GM19351 (cell line): ENCODE data around the gene PRR33.

Experiments
- ATAC-seq: cut with Tn5 transposase; IDR thresholded peaks from one replicate; pipeline ENCODE4 v1.9.1; 2021; ENCODE audit warnings: mild to moderate bottlenecking, moderate library complexity; ENCODE audit not compliant: unreplicated experiment

Gene PRR33

GRCh38 chr11:1928470-1928890 is 36.8 kb upstream of the PRR33 start:
- no peak for ATAC-seq

GRCh38 chr11:1927848-1928469 is 36.3 kb upstream of the PRR33 start:
- ATAC-seq = no peak

- no peak for ATAC-seq
These were observed 35.5 kb upstream of the PRR33 start for GRCh38 chr11:1927026-1927847.

- no peak for ATAC-seq
These were observed 34.7 kb upstream of the PRR33 start for GRCh38 chr11:1926156-1927025.

- ATAC-seq = no peak
These were observed 33.9 kb upstream of the PRR33 start for GRCh38 chr11:1925373-1926155.

GRCh38 chr11:1924646-1925372 is 33.1 kb upstream of the PRR33 start:
- no peak for ATAC-seq

- no peak for ATAC-seq
These were observed 32.5 kb upstream of the PRR33 start for GRCh38 chr11:1924181-1924580.

GRCh38 chr11:1923201-1923956 is 31.7 kb upstream of the PRR33 start:
- no peak for ATAC-seq

- no peak for ATAC-seq
These were observed 30.9 kb upstream of the PRR33 start for GRCh38 chr11:1922481-1923081.

- no peak for ATAC-seq
These were observed 30.0 kb upstream of the PRR33 start for GRCh38 chr11:1921574-1922141.

- no peak for ATAC-seq
These were observed 29.3 kb upstream of the PRR33 start for GRCh38 chr11:1920909-1921573.

- no peak for ATAC-seq
These were observed 28.6 kb upstream of the PRR33 start for GRCh38 chr11:1920128-1920908.

- no peak for ATAC-seq
These were observed 27.9 kb upstream of the PRR33 start, which contains the start of gene TNNT3 for GRCh38 chr11:1919391-1920127. TNNT3 (plus strand) TSS chr11:1919703; CDS start chr11:1922875, 3,172 bp downstream.

- no peak for ATAC-seq
These were observed 27.0 kb upstream of the PRR33 start for GRCh38 chr11:1918436-1919315.
